Stomach (tissue), 9 donors: ENCODE measurements around the gene SLC13A3. TPM values are rescaled to one million over a fixed set of nuclear protein-coding genes. Genes with fewer than 3 reads are reported as not detected.

Experiments
- DNase-seq, 2 donors: peaks; one replicate each; pipeline versions ENCODE4 v3.0.0 to v3.0.0-alpha.2; 2013 to 2019
- H3K27ac ChIP-seq, 5 donors: fragments of 200-600 bp in 4 of 5; sonication (generic) in 4 of 5; one replicate each; pipeline ENCODE4 v1.5.1; 2013 to 2019; ENCODE audit warnings: mild to moderate bottlenecking in 1 of 5, moderate library complexity in 1 of 5
- H3K27me3 ChIP-seq, 3 donors: fragments of 200-600 bp; sonication (generic); one replicate each; pipeline ENCODE4 v1.5.1; 2017 to 2019; ENCODE audit warnings: mixed run types in 1 of 3
- H3K36me3 ChIP-seq, 4 donors: fragments of 200-600 bp; sonication (generic); 1 replicate in 3 of 4; 2 replicates in 1 of 4; pipeline ENCODE4 v1.5.1; 2016 to 2019
- H3K4me1 ChIP-seq, 4 donors: fragments of 200-600 bp; sonication (generic); one replicate each; pipeline ENCODE4 v1.5.1; 2016 to 2019
- H3K4me3 ChIP-seq, 4 donors: fragments of 200-600 bp; sonication (generic) in 3 of 4; one replicate each; pipeline ENCODE4 v1.5.1; 2016 to 2019; ENCODE audit warnings: mild to moderate bottlenecking in 1 of 4
- H3K9me3 ChIP-seq, 4 donors: fragments of 200-600 bp; sonication (generic); one replicate each; pipeline ENCODE4 v1.5.1; 2016 to 2019
- CTCF ChIP-seq, 7 experiments: fragments of 450-650 bp in 4 of 7; fragments of 200-600 bp in 3 of 7; sonication (generic) in 3 of 7; IDR thresholded peaks; one replicate each; pipeline ENCODE4 v1.5.1; 2016 to 2019; ENCODE audit warnings: antibody characterized with exemption in 7 of 7, control low read depth in 2 of 7, mild to moderate bottlenecking in 1 of 7
- EP300 ChIP-seq: sonication (generic); formaldehyde crosslinking; IDR thresholded peaks from one replicate; pipeline ENCODE4 v1.6.1; 2017; ENCODE audit warnings: antibody characterized with exemption
- POLR2A ChIP-seq, 4 donors: fragments of 450-650 bp; IDR thresholded peaks; one replicate each; pipeline ENCODE4 v1.6.1; 2016; ENCODE audit warnings: antibody characterized with exemption in 4 of 4, control low read depth in 2 of 4, mild to moderate bottlenecking in 1 of 4, moderate library complexity in 1 of 4
- POLR2AphosphoS5 ChIP-seq, 3 donors: sonication (generic); formaldehyde crosslinking; IDR thresholded peaks; one replicate each; pipeline ENCODE4 v1.6.1; 2016; ENCODE audit warnings: antibody characterized with exemption in 3 of 3
- WGBS, 5 donors: extraction: QIAGEN DNeasy Blood & Tissue Kit in 3 of 5; methylation state at CpG; one replicate each; pipeline versions ENCODE4 v1.1.5 to v1.1.7; 2013 to 2018; 5-methylcytosine and 5-hydroxymethylcytosine counted together
- intact Hi-C: fragments of 100-400 bp; cut with DNase I; formaldehyde crosslinking; loops from one replicate; pipeline ENCODE4 v1.15.1; 2023; ENCODE audit warnings: low total_unique reads
- polyA plus RNA-seq, 3 donors: library from polyadenylated mRNA; stranded (reverse); fragments of 200-250 nt; gene quantifications; one replicate each; pipeline ENCODE4 v1.2.3, GENCODE V29; 2013
- total RNA-seq, 5 donors: library from RNA; depleted of rRNA; stranded (reverse); fragments of >200 nt; gene quantifications; one replicate each; pipeline versions ENCODE4 v1.1.0 to v1.2.3, GENCODE V29; 2014 to 2016
- donor health status: healthy with polysubstance abuse.
- donor health status: Bipolar disorder and iron deficiency.
- donor health status: healthy.

The SLC13A3 gene
- total and polyA plus RNA-seq, 8 donors, result 0.61 to 6.6 (median 1.4) TPM; not detected in 2

GRCh38 chr20:46601603-46602122 lies 49.6 kb downstream of the SLC13A3 start:
- Histone ChIP-seq H3K4me1 (no peaks in the 10 kb centered on the region), H3K36me3 (no peaks in the 10 kb centered on the region), H3K9me3 (no peaks in the 10 kb centered on the region), H3K4me3 (no peak overlapping the region), H3K27ac (no peak overlapping the region), H3K27me3 (no peaks in the 10 kb centered on the region)
- TF ChIP-seq POLR2AphosphoS5 (IDR thresholded peaks at IDR 0.05) (no peak), EP300 (no peak), CTCF (IDR thresholded peaks at IDR 0.05) (no peak), POLR2A (IDR thresholded peaks at IDR 0.05) (no peak)
- DNase-seq, result no peak
- intact Hi-C loops, result no loop called here

- H3K4me1 ChIP-seq, result no peaks in the 10 kb centered on the region
- TF ChIP-seq CTCF (IDR thresholded peaks at IDR 0.05) (no peak), POLR2A (IDR thresholded peaks at IDR 0.05) (no peak), POLR2AphosphoS5 (IDR thresholded peaks at IDR 0.05) (no peak), EP300 (no peak)
- 67 to 95% (median 81%) methylated on average over 1 of the region's 1 CpG for WGBS, 5 donors
- H3K9me3 ChIP-seq, result no peaks in the 10 kb centered on the region
- DNase-seq, result no peak
- intact Hi-C loops, result no loop called here
- no peak overlapping the region for H3K27ac ChIP-seq
- no peak overlapping the region for H3K4me3 ChIP-seq
- H3K27me3 ChIP-seq, result no peaks in the 10 kb centered on the region
- peaks cover 0 to 5% (median 0%) of the 10 kb centered on the region in 4 donors for H3K36me3 ChIP-seq
Measured at GRCh38 chr20:46600286-46600752, 50.9 kb downstream of the SLC13A3 start.

GRCh38 chr20:46599227-46599987 lies 51.9 kb downstream of the SLC13A3 start:
- H3K27ac ChIP-seq, result no peak overlapping the region
- H3K4me1 ChIP-seq, result no peaks in the 10 kb centered on the region
- H3K4me3 ChIP-seq, result no peak overlapping the region
- DNase-seq, result no peak
- no peaks in the 10 kb centered on the region for H3K9me3 ChIP-seq
- TF ChIP-seq CTCF (IDR thresholded peaks at IDR 0.05) (no peak), POLR2A (IDR thresholded peaks at IDR 0.05) (no peak), POLR2AphosphoS5 (IDR thresholded peaks at IDR 0.05) (no peak), EP300 (no peak)
- intact Hi-C loops, result no loop called here
- H3K36me3 ChIP-seq, result peaks cover 0 to 5% (median 0%) of the 10 kb centered on the region in 4 donors
- no peaks in the 10 kb centered on the region for H3K27me3 ChIP-seq
- WGBS, 5 donors, result 86 to 90% (median 87%) methylated on average over 8 of the region's 8 CpGs

- WGBS, 5 donors, result 86 to 93% (median 90%) methylated on average over 8 of the region's 8 CpGs
- Histone ChIP-seq H3K4me3 (no peak overlapping the region), H3K9me3 (no peaks in the 10 kb centered on the region), H3K36me3 (peaks cover 0 to 5% (median 0%) of the 10 kb centered on the region in 4 donors), H3K27ac (no peak overlapping the region), H3K4me1 (no peaks in the 10 kb centered on the region), H3K27me3 (no peaks in the 10 kb centered on the region)
- intact Hi-C loops, result no loop called here
- no peak for DNase-seq
- TF ChIP-seq EP300, result no peak
- no peak for TF ChIP-seq POLR2A (IDR thresholded peaks at IDR 0.05)
- no peak for TF ChIP-seq POLR2AphosphoS5 (IDR thresholded peaks at IDR 0.05)
- TF ChIP-seq CTCF (IDR thresholded peaks at IDR 0.05), result no peak
Measured at GRCh38 chr20:46595933-46596332, 55.3 kb downstream of the SLC13A3 start.
